CD4-positive, alpha-beta T cell (primary cell): ENCODE data around the gene RASA2. TPM values are rescaled to one million over a fixed set of nuclear protein-coding genes. Genes with fewer than 3 reads are reported as not detected.

ENCODE experiments used
- ATAC-seq: fragments of 200-7000 bp; cut with Tn5 transposase; one replicate; pipeline ENCODE4 v1.10.0; 2022; ENCODE audit warnings: mild to moderate bottlenecking; ENCODE audit not compliant: poor library complexity
- CTCF ChIA-PET: fragments of 350-600 bp; sonication (Branson Sonifier 250); formaldehyde crosslinking; loops from one replicate; lab custom pipeline; 2021; ENCODE audit warnings: antibody characterized with exemption, inconsistent platforms; lab: Charles Lee
- POLR2A ChIA-PET: fragments of 350-600 bp; sonication (Branson Sonifier 250); formaldehyde crosslinking; loops from one replicate; lab custom pipeline; 2021; ENCODE audit warnings: antibody characterized with exemption, inconsistent platforms; lab: Charles Lee
- DNase-seq, 14 experiments: peaks; one replicate each; pipeline ENCODE4 v3.0.0-alpha.2; 2013 to 2020; ENCODE audit warnings: mixed read lengths in 2 of 14
- H3K27ac ChIP-seq, 2 donors: one replicate each; pipeline versions ENCODE4 v1.5.1 to v1.7.0; 2013; ENCODE audit warnings: low read length in 2 of 2, low read depth in 1 of 2, mild to moderate bottlenecking in 1 of 2
- H3K27me3 ChIP-seq, 2 experiments: 1 replicate in 1 of 2; 2 replicates in 1 of 2; pipeline versions ENCODE4 v1.6.1 to v1.7.0; 2013; ENCODE audit warnings: low read length in 2 of 2, control low read depth in 1 of 2, mild to moderate bottlenecking in 1 of 2, moderate library complexity in 1 of 2; ENCODE audit not compliant: insufficient read depth in 2 of 2, control insufficient read depth in 1 of 2
- H3K36me3 ChIP-seq: one replicate; pipeline ENCODE4 v1.6.1; 2013; ENCODE audit warnings: low read length, control low read depth; ENCODE audit not compliant: insufficient read depth
- H3K4me1 ChIP-seq: one replicate; pipeline ENCODE4 v1.6.1; 2013; ENCODE audit warnings: low read length, control low read depth; ENCODE audit not compliant: insufficient read depth
- H3K4me3 ChIP-seq: one replicate; pipeline ENCODE4 v1.5.1; 2013; ENCODE audit warnings: mild to moderate bottlenecking, low read length, moderate library complexity
- H3K9me3 ChIP-seq, 2 experiments: 1 replicate in 1 of 2; 2 replicates in 1 of 2; pipeline versions ENCODE4 v1.6.1 to v1.7.0; 2013; ENCODE audit warnings: low read length in 2 of 2, mild to moderate bottlenecking in 2 of 2, control low read depth in 1 of 2, moderate library complexity in 1 of 2; ENCODE audit not compliant: control insufficient read depth in 1 of 2, insufficient read depth in 1 of 2
- H3K27ac Mint-ChIP-seq: one replicate; pipeline ENCODE4 v1.8.0; 2020; ENCODE audit warnings: mixed read lengths
- H3K27me3 Mint-ChIP-seq: one replicate; pipeline ENCODE4 v1.8.0; 2021; ENCODE audit warnings: mixed read lengths
- H3K36me3 Mint-ChIP-seq: one replicate; pipeline ENCODE4 v1.8.0; 2021; ENCODE audit warnings: low read depth, mixed read lengths
- H3K4me1 Mint-ChIP-seq: one replicate; pipeline ENCODE4 v1.8.0; 2021; ENCODE audit warnings: low read depth, mixed read lengths
- H3K4me3 Mint-ChIP-seq: one replicate; pipeline ENCODE4 v1.8.0; 2020; ENCODE audit warnings: mild to moderate bottlenecking, mixed read lengths
- H3K9me3 Mint-ChIP-seq: one replicate; pipeline ENCODE4 v1.8.0; 2020; ENCODE audit warnings: mixed read lengths
- intact Hi-C, 2 experiments: fragments of 100-400 bp; cut with DNase I in 1 of 2; cut with micrococcal nuclease in 1 of 2; formaldehyde crosslinking; loops; one replicate each; pipeline versions ENCODE4 v1.15.1 to v1.9.0; 2023 to 2025; cut with DNase I, micrococcal nuclease
- total RNA-seq, 174 experiments: library from RNA in 2 of 174; stranded (reverse) in 2 of 174; gene quantifications; one replicate each; pipeline ENCODE4 v1.2.3 and lab custom pipeline; 2021 to 2026
- TF ChIP-seq, protein P1 (sequence below): fragments of 200-600 bp; IDR thresholded peaks from one replicate; pipeline ENCODE4 v1.8.0; 2022; ENCODE audit warnings: antibody characterized with exemption, mild to moderate bottlenecking

The RASA2 gene
- total RNA-seq, 2 experiments from 2014 or later: 96.1 to 96.4 TPM

GRCh38 chr3:141653847-141654246 lies 167.0 kb downstream of the RASA2 start:
- Mint-ChIP-seq H3K27ac (no peak overlapping the region), H3K36me3 (no peaks in the 10 kb centered on the region), H3K9me3 (no peaks in the 10 kb centered on the region), H3K27me3 (peaks cover 37% of the 10 kb centered on the region), H3K4me1 (no peaks in the 10 kb centered on the region), H3K4me3 (no peak overlapping the region)
- intact Hi-C loops: no loop called here
- no peaks in the 10 kb centered on the region for H3K36me3 ChIP-seq
- ChIA-PET CTCF (no interaction called here), POLR2A (no interaction called here)
- TF ChIP-seq, protein P1, sequence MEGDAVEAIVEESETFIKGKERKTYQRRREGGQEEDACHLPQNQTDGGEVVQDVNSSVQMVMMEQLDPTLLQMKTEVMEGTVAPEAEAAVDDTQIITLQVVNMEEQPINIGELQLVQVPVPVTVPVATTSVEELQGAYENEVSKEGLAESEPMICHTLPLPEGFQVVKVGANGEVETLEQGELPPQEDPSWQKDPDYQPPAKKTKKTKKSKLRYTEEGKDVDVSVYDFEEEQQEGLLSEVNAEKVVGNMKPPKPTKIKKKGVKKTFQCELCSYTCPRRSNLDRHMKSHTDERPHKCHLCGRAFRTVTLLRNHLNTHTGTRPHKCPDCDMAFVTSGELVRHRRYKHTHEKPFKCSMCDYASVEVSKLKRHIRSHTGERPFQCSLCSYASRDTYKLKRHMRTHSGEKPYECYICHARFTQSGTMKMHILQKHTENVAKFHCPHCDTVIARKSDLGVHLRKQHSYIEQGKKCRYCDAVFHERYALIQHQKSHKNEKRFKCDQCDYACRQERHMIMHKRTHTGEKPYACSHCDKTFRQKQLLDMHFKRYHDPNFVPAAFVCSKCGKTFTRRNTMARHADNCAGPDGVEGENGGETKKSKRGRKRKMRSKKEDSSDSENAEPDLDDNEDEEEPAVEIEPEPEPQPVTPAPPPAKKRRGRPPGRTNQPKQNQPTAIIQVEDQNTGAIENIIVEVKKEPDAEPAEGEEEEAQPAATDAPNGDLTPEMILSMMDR: no peak
- H3K27me3 ChIP-seq: peaks cover 14 to 16% of the 10 kb centered on the region in 2 experiments
- H3K4me3 ChIP-seq: no peak overlapping the region
- no peak overlapping the region for H3K27ac ChIP-seq
- no peak for DNase-seq
- no peak for ATAC-seq
- H3K4me1 ChIP-seq: no peaks in the 10 kb centered on the region
- peaks cover 0 to 6% of the 10 kb centered on the region in 2 experiments for H3K9me3 ChIP-seq

GRCh38 chr3:141655801-141656200 lies 169.0 kb downstream of the RASA2 start:
- TF ChIP-seq, protein P1: no peak
- no peak for DNase-seq
- peaks cover 8% of the 10 kb centered on the region for H3K4me1 Mint-ChIP-seq
- no peak overlapping the region for H3K27ac Mint-ChIP-seq
- ChIA-PET CTCF (no interaction called here), POLR2A (no interaction called here)
- Histone ChIP-seq H3K27me3 (peaks cover 31 to 33% of the 10 kb centered on the region in 2 experiments), H3K4me1 (peaks cover 13% of the 10 kb centered on the region), H3K9me3 (peaks cover 0 to 14% of the 10 kb centered on the region in 2 experiments), H3K4me3 (no peak overlapping the region), H3K36me3 (no peaks in the 10 kb centered on the region), H3K27ac (no peak overlapping the region)
- ATAC-seq: no peak
- H3K9me3 Mint-ChIP-seq: no peaks in the 10 kb centered on the region
- H3K27me3 Mint-ChIP-seq: peaks cover 56% of the 10 kb centered on the region
- H3K4me3 Mint-ChIP-seq: no peak overlapping the region
- H3K36me3 Mint-ChIP-seq: no peaks in the 10 kb centered on the region
- intact Hi-C loops: no loop called here

- intact Hi-C loops: no loop called here
- Histone ChIP-seq H3K27me3 (peaks cover 35 to 39% of the 10 kb centered on the region in 2 experiments), H3K36me3 (no peaks in the 10 kb centered on the region), H3K4me3 (no peak overlapping the region), H3K4me1 (peaks cover 13% of the 10 kb centered on the region), H3K9me3 (peaks cover 0 to 14% of the 10 kb centered on the region in 2 experiments), H3K27ac (no peak overlapping the region)
- H3K4me3 Mint-ChIP-seq: no peak overlapping the region
- CTCF ChIA-PET: no interaction called here
- TF ChIP-seq, protein P1: no peak
- ATAC-seq (no peak), DNase-seq (no peak)
- POLR2A ChIA-PET: no interaction called here
- peaks cover 8% of the 10 kb centered on the region for H3K4me1 Mint-ChIP-seq
- peaks cover 66% of the 10 kb centered on the region for H3K27me3 Mint-ChIP-seq
- H3K9me3 Mint-ChIP-seq: no peaks in the 10 kb centered on the region
- no peak overlapping the region for H3K27ac Mint-ChIP-seq
- no peaks in the 10 kb centered on the region for H3K36me3 Mint-ChIP-seq
These were observed 169.9 kb downstream of the RASA2 start for GRCh38 chr3:141656771-141657170.
